ENCODE results near the gene NR3C1.

- no peak for TF ChIP-seq CTCF (IDR thresholded peaks at IDR 0.05)
- TF ChIP-seq POLR2A (IDR thresholded peaks at IDR 0.05) = no peak
Observed at GRCh38 chr5:143397302-143398052, 6.0 kb downstream of the NR3C1 start.
